GM19238 (cell line): ENCODE results near the gene SPATC1L.
A peak's percentile ranks its signal among the peaks of the same experiment; 100 is the strongest.
"Not testable (repeated sequence)": the region's sequence is repeated elsewhere in the genome, so short reads cannot be mapped to it uniquely, and the experiment has no call there.

Experiments
- DNase-seq: peaks from one replicate; pipeline ENCODE4 v3.0.0; 2011; ENCODE audit warnings: low spot score; ENCODE audit not compliant: insufficient read length

SPATC1L gene

GRCh38 chr21:46184625-46185555, 631 bp upstream of the SPATC1L start:
- peak; percentile 30 for DNase-seq

GRCh38 chr21:46183337-46183909, 836 bp downstream of the SPATC1L start:
- not testable (repeated sequence) for DNase-seq

DNA sequence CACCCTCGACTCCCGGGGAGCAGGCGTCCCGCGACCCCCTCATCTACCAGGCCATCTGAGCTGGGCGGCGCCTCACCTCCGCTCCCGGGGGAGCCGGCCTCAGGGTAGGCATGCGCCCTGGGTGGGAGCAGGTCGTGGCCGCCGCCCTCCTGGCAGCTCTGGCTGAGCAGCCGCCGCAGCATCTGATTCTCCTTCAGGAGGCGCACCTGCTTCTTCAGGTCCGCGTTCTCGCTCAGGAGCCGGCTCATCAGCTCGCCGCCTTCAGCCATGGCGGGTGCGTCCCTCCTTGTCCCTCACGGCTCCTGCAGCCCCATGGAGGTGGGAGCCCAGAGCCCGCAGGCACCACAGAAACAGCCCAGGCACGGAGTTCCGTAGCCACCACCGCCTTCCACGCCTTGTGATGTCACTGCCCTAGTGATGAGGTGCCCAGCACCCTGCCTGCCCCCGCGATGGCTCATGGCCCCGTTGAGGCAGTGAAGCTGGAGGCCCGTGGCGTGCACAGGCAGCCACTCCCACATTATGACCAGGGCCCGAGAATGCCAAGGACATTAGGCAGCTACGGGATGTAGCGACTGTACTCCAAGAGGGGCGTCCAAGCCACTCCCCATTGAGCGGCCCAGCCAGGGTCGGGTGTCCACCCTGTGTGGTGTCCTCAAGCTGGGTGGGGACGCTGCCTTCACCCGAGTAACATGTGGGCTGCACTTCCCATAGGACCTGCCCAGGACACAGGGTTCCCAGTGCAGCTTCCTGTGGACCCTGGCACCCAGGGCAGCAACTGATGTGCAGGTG, 1.5 kb downstream of the SPATC1L start:
- no peak for DNase-seq

DNA sequence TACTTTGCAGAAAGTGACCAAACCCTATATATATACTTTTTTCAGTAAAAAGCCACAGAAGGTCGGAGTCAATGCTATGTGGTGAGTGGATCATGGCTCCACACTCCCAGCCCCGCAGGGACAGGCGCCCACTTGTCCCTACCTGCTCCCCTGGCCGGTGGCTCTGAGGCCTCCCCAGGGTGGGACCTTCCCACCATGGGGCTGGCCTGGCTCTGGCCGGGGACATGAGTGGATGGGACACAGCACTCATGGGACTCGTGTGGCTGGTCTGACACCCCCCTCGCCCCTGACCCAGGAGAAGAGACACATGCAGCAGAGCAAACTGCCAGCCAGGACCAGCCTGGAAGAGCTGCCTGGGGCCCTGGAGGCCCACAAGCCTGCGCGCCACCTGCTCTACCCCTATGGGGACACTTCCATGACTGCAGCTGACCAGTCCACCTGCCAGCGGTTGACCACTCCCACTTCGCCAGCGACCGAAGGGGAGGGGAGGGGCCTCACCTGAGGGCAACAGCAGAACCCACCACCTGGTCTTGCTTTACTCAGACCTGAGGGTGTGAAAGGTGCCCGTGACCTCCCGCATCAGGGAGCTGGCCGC, 2.2 kb downstream of the SPATC1L start:
- DNase-seq = no peak

- DNase-seq = no peak
Observed at GRCh38 chr21:46181436-46181835, 2.8 kb downstream of the SPATC1L start.

DNA sequence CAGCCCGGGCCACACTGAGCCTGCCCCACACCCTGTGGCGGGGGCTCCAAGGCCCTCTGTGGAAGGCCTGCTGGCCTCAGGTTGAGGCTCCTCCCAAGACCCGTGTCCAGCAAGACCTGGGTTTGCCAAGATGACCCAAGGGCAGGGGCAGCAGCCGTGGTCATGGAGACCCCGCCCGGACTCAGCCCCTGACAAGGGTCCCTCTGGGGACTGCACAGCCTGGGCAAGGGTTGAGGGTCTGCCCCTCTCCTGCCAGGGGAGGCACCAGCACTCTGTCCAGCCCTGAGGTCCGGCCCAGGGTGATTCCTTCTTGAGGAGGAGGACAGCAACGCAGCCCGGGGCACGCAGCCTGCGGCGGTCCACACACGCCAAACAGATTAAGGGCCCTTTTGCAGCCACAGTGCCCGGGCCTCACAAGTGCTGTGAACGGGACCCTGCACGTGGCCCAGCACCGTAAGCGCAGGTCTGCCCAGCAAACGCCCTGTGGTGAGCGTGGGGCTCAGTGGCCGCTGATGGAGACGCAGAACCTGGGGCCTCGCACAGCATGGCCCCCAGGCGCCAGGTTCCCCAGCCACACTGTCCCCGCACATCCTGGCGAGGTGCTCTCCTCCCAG, 3.4 kb downstream of the SPATC1L start:
- no peak for DNase-seq

DNA sequence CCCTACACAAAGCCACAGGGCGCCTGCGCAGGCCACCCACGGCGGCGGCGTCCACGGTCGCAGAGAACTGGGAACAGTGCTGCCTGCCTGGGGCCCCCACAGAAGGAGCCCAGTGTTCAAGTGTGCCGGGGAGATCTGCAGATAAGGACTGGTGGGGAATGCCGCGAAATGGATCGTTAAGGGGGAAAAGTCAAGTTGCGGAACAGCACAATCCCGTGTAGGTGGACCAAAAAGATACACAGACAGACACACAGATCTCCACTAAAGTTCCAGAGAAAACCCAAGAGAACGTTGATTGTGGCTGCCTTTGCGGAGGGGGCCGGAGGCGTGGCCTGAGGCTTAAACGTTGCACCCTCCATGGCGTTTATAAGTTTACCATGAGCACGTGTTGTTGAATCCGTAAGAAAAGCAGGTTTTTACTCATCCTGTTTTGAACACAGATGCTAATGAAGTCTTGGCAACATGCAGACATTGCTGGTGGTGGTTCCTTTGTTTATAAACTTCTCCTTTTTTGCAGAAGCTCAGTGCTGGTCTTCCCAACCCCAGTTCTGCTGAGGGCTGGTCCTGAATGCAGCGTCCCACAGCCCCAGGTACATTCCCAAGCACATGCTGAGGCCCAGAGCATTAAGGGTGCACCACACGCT, 4.1 kb downstream of the SPATC1L start:
- DNase-seq = no peak

DNA sequence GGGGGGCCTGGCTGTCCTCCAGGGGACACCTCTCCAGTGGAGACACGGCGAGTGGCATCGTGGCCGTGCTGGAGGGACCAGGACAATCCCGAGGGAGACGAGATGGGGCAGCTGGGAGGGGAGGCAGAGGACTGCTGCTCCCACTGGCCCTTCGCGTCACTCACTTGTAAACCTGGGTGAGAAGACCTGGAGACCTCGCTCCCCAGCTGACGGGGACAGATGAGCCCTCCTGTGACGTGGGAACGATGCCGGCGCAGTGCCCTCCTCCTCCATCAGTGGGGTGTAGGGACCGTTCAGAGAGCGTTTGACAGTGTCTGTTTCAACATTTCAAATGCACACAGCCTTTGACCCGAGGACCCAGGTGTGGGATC, 4.6 kb downstream of the SPATC1L start:
- no peak for DNase-seq

DNA sequence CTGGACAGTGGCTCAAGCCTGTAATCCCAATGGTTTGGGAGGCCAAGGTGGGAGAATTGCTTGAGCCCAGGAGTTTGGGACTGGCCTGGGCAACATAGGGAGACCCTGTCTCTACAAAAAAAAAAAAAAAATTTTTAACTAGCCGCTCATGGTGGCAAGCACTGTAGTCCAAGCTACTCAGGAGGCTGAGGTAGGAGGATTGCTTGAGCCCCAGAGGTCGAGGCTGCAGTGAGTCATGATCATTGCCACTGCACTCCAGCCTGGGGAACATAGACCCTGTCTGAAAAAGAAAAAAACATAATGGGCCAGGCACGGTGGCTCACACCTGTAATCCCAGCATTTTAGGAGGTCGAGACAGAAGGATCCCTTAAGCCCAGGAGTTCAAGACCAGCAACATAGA, 5.3 kb downstream of the SPATC1L start:
- DNase-seq = no peak

GRCh38 chr21:46176443-46177129, 7.7 kb downstream of the SPATC1L start:
- DNase-seq = not testable (repeated sequence)

GRCh38 chr21:46173573-46173972, 10.7 kb downstream of the SPATC1L start:
- no peak for DNase-seq

- no peak for DNase-seq
Observed at GRCh38 chr21:46172863-46173528, 11.3 kb downstream of the SPATC1L start.

DNA sequence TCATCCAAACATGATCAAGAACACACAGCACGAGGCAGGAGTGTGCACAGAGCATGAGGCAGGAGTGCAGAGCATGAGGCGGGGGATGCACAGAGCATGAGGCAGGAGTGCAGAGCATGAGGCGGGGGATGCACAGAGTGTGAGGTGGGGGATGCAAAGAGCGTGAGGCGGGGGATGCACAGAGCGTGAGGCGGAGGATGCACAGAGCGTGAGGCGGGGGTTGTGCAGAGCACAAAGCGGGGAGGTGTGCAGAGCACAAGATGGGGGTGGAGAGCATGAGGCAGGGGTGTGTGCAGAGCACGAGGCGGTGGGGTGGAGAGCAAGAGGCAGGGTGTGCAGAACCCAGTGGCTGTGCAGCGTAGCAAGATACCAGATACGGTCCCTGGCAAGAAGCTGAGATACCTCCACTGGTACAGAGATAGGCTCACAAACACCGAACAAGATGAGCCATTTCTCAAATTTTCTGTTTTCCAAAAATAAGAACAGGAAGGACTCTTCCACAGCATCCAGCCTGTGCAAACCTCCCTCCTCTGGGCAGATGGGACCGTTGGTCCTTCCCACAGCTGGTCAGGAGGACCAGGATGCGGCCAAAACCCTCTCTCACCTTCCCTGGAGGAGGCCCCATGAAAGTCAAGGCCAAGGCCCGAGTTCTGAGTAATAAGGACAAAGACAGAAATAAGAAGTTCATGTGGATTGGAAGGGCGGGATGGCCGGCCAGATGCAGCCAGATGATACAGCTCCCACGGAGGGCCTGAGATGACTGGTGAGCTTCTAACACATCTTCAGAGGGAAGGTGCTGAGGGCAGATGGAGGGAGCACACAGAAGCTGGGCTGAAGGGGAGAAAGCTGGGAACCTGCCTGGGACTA, 12.0 kb downstream of the SPATC1L start:
- no peak for DNase-seq

DNA sequence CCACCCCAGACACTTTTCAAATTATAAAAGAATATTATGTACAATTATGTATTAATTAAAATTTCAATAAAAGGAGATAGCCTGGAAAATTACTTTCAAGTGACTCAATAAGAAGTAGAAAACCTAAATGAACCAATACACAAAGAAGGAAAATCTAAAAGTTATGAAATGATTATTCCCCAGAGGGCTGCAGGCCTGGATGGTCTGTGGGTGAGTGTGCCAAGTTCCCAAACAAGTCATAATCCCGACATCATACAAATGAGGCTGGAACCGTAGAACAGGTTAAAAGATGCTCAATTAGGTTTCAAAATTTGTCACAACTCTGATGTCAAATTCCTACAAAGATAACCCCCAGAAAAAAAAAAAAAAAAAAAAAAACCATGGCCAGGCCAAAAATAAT, 12.7 kb downstream of the SPATC1L start:
- DNase-seq = no peak

DNA sequence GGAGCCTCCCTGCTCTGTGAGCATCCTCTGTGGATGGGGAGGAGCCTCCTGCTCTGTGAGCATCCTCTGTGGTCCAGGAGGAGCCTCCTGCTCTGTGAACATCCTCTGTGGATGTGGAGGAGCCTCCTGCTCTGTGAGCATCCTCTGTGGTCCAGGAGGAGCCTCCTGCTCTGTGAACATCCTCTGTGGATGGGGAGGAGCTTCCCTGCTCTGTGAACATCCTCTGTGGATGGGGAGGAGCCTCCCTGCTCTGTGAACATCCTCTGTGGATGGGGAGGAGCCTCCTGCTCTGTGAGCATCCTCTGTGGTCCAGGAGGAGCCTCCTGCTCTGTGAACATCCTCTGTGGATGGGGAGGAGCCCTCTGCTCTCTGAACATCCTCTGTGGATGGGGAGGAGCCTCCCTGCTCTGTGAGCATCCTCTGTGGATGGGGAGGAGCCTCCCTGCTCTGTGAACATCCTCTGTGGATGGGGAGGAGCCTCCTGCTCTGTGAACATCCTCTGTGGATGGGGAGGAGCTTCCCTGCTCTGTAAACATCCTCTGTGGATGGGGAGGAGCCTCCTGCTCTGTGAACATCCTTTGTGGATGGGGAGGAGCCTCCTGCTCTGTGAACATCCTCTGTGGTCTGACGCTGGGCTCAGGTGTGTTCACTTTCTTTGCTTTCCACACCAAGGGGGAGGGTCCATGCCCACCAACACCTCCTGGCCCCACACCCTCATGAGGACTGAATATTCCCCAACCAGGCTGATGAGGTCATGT, 13.6 kb downstream of the SPATC1L start:
- not testable (repeated sequence) for DNase-seq

GRCh38 chr21:46168659-46169386, 15.4 kb downstream of the SPATC1L start:
- no peak for DNase-seq

DNA sequence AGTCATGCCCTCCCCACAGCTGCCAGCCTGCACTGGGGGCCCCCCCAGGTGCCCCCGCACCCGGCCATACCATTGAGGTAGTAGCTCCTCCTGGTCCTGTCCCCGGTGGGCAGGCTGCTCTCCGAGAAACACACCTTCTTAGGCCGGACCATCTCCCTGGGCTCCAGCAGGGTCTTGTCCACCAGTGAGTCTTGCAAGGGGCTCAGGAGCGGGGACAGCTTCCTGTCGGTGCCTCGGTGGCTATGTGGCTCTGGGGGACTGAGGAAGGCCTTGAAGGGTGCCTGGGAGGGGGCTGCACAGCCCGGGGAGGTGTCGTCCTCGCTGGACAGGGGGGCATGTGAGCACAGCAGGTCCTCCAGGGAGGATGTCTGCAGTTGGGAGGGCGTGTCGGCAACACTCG, 16.0 kb downstream of the SPATC1L start:
- DNase-seq = no peak
